ENCODE data around the gene MED10.

GRCh38 chr5:6348476-6349000 lies 29.8 kb downstream of the MED10 start:
- no peak for TF ChIP-seq CTCF (IDR thresholded peaks at IDR 0.05)
- TF ChIP-seq POLR2A (IDR thresholded peaks at IDR 0.05): no peak
- no peak for TF ChIP-seq POLR2AphosphoS5 (IDR thresholded peaks at IDR 0.05)
- no peak for TF ChIP-seq EP300 (IDR thresholded peaks at IDR 0.05)
